HepG2 (cell line): ENCODE data around the gene ZNF764. TPM values are rescaled to one million over a fixed set of nuclear protein-coding genes. Genes with fewer than 3 reads are reported as not detected.

Experiments used
- CBFB ChIP-seq: sonication (generic); formaldehyde crosslinking; IDR thresholded peaks from 2 replicates; pipeline ENCODE4 v1.4.0; 2020; ENCODE audit warnings: missing genetic modification reagents
- CCAR2 ChIP-seq: fragments of 200-400 bp; formaldehyde crosslinking; optimal IDR thresholded peaks from 2 replicates; pipeline ENCODE3; 2018; ENCODE audit warnings: low read depth, mild to moderate bottlenecking, low read length, moderate library complexity
- DMTF1 ChIP-seq: sonication (generic); formaldehyde crosslinking; IDR thresholded peaks from 2 replicates; pipeline ENCODE4 v1.4.0; 2020; ENCODE audit warnings: mild to moderate bottlenecking, missing genetic modification reagents
- ERF ChIP-seq: IDR thresholded peaks from 2 replicates; pipeline ENCODE4 v1.6.1; 2018; ENCODE audit warnings: missing biosample characterization, missing genetic modification reagents
- FIP1L1 ChIP-seq: fragments of 200-400 bp; formaldehyde crosslinking; IDR thresholded peaks from 2 replicates; pipeline ENCODE4 v1.6.1; 2018; ENCODE audit warnings: low read depth, mild to moderate bottlenecking, low read length, moderate library complexity, borderline replicate concordance; ENCODE audit not compliant: insufficient read depth
- GRHL1 ChIP-seq: sonication (generic); formaldehyde crosslinking; conservative IDR thresholded peaks from 2 replicates; pipeline ENCODE4 v1.8.0; 2022; ENCODE audit warnings: missing genetic modification reagents
- HNF1B ChIP-seq: sonication (generic); formaldehyde crosslinking; IDR thresholded peaks from 2 replicates; pipeline ENCODE4 v1.5.1; 2020; ENCODE audit warnings: mild to moderate bottlenecking, moderate library complexity, missing genetic modification reagents
- KDM1A ChIP-seq: IDR thresholded peaks from 2 replicates; pipeline ENCODE4 v1.6.1; 2016; ENCODE audit warnings: missing compliant biosample characterization
- MBNL3 ChIP-seq: fragments of 250-450 bp; sonication (Bioruptor Pico); conservative IDR thresholded peaks from 2 replicates; pipeline ENCODE4 v1.8.0; 2022; ENCODE audit warnings: mild to moderate bottlenecking, inconsistent platforms
- SMARCE1 ChIP-seq: fragments of 450-650 bp; IDR thresholded peaks from 2 replicates; pipeline ENCODE4 v1.6.1; 2017; ENCODE audit warnings: borderline replicate concordance
- YEATS4 ChIP-seq: sonication (generic); formaldehyde crosslinking; IDR thresholded peaks from 2 replicates; pipeline ENCODE4 v1.4.0; 2020; ENCODE audit warnings: missing genetic modification reagents, borderline replicate concordance
- ZBTB39 ChIP-seq: sonication (generic); formaldehyde crosslinking; IDR thresholded peaks from 2 replicates; pipeline ENCODE4 v1.5.0; 2020; ENCODE audit warnings: missing genetic modification reagents
- ZNF124 ChIP-seq: sonication (generic); formaldehyde crosslinking; IDR thresholded peaks from 2 replicates; pipeline ENCODE4 v1.4.0; 2020; ENCODE audit warnings: missing genetic modification reagents
- polyA plus RNA-seq, 8 experiments: library from polyadenylated mRNA; depleted of rRNA in 3 of 8; stranded (reverse) in 7 of 8; unstranded in 1 of 8; fragments of >200 nt; fragmentation: Illumina TruSeq in 4 of 8; extraction: Trizol in 4 of 8; gene quantifications; 2 replicates each; pipeline versions ENCODE4 v1.2.1 to v1.2.3, GENCODE V29; 2011 to 2016; ENCODE audit warnings: low read depth in 4 of 8, missing spikeins in 1 of 8, mixed read lengths in 1 of 8; ENCODE audit not compliant: insufficient read depth in 1 of 8
- total RNA-seq, 5 experiments: library from RNA; depleted of rRNA; stranded (reverse); fragments of >200 nt; fragmentation: Illumina TruSeq; extraction: Trizol; gene quantifications; 2 replicates each; pipeline ENCODE4 v1.2.3, GENCODE V29; 2016; ENCODE audit warnings: low read depth in 1 of 5

Gene ZNF764
- total and polyA plus RNA-seq, 2 of the 13 experiments (the other 11 are each of a cell fraction or from before 2014, with no cell fraction given), result 4.1 to 9.1 TPM

GRCh38 chr16:30558789-30559377 is 709 bp upstream of the ZNF764 start (continued):
- TF ChIP-seq ERF (CRISPR knock-in tag), result no peak
- no peak for TF ChIP-seq ZBTB39 (CRISPR knock-in tag)
- TF ChIP-seq MBNL3 (CRISPR knock-in tag), result no peak
- 0 out of 2 replicates have a peak, but pooled peaks have one; percentile 9 for TF ChIP-seq HNF1B
- no peak for TF ChIP-seq FIP1L1
- TF ChIP-seq CCAR2, result no peak
- no peak for TF ChIP-seq YEATS4 (CRISPR knock-in tag)
- 0 out of 2 replicates have a peak, but pooled peaks have one; percentile 45 for TF ChIP-seq CBFB (CRISPR knock-in tag)
- TF ChIP-seq SMARCE1, result no peak
- no peak for TF ChIP-seq GRHL1 (CRISPR knock-in tag)
- peak; percentile 68; the same call in 1 of the 2 replicates for TF ChIP-seq KDM1A (CRISPR knock-in tag)
- TF ChIP-seq ZNF124, result no peak
- no peak for TF ChIP-seq DMTF1 (CRISPR knock-in tag)
